ENCODE results near the gene COPG1.
"Not testable (repeated sequence)": the region's sequence is repeated elsewhere in the genome, so short reads cannot be mapped to it uniquely, and the experiment has no call there.

Gene COPG1

DNA sequence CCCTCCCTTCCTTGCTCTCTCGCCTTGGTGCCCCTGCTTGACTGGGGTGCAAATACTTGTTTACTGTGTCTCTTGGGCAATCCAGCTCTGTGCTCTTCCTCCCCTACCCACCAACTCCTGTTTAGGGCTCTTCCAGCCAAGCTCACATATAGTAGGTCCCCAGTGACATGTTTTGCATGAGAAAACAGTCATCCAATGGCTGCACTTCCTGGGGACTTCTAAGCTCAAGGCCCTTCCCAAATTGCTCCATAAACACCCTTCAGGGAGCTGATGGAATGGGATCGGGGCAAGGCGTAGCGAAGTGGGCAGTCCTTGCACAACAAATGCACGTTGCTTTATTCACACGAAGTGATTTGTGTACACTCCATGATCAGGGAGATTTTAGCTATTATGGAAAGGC lies 9.4 kb upstream of the COPG1 start:
- no peak for DNase-seq (ENCODE audit: low read depth in 3 of 3)

DNA sequence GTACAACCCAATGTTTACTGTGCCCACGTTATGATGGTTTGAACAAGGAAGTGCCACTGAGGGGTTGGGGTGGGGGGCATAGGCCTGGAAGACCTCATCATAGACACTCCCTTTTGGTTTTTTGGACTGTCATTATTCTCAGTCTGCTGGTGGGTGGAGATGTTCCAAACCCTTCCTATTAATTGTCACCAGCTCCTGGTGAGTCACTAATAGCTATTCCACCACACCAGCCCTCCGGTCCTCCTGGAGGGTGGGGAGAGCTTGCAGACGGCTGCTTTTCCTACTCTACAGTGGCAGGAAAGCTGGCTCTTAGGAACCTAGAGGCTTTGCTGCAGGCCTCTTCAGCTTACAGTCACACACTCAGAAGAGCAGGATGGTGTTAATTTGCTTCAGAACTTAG lies 9.0 kb upstream of the COPG1 start:
- no peak for DNase-seq (ENCODE audit: low read depth in 3 of 3)

DNA sequence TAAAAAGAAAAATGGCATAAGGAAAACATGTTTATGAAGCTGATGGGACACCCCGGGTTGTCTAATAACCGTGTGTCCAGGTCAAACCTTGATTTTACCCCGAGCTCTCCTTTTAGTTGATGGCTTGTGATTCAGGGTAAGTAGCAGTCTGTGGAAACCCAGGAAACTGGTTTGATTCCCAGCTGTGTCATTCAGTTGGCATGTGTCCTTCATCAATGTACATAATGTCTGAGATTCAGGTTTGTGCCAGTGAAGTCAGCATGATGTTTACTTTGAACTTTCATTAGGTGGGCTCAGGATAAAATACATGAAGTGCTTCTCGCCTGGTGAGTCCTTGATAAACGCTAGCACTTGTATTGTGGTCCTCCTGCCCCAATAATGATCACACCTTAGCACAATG lies 4.3 kb upstream of the COPG1 start:
- DNase-seq (ENCODE audit: low read depth in 3 of 3) = no peak

DNA sequence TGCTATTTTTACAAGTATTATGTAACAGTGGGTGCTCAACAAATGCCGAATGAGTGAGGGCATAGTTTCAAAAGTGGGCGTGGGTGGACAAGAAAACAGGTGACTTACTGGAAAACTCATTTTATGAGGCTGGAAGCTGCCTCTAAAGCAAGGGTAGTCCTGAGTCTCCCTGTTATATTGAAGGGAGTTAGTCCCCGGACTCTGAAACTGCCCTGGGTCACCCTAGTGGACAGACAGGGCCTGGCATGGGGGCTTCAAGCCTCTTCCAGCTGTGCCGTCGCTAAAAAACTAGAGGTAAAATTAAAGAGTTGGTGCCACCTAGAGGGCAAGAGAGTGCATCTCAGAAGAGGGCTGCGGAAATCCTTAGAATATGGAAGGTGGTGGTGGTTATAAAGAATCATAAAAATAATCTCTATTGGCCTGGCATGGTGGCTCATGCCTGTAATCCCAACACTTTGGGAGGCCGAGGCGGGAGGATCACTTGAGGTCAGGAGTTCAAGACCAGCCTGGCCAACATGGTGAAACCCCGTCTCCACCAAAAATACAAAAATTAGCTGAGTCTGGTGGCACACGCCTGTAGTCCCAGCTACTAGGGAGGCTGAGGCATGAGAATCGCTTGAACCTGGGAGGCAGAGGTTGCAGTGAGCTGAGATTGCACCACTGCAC lies 3.6 kb upstream of the COPG1 start:
- peak; percentile 32 to 52 (median 48) for DNase-seq (ENCODE audit: low read depth in 3 of 3)

DNA sequence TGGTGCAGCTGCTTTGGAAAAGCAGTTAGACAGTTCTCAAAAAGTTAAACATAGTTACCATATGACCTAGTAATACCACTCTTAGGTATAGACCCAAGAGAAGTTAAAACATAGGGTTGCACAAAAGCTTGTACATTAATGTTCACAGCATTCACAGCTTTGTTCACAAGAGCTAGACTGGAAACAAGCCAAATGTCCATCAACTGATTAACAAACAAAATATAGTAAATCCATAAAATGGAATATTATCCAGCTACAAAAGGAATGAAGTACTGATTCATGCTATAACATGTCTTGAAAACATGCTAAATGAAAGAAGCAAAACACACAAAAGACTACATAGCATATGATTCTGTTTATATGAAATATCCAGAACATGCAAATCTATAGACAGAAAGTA lies 2.8 kb upstream of the COPG1 start:
- no peak for DNase-seq (ENCODE audit: low read depth in 3 of 3)

DNA sequence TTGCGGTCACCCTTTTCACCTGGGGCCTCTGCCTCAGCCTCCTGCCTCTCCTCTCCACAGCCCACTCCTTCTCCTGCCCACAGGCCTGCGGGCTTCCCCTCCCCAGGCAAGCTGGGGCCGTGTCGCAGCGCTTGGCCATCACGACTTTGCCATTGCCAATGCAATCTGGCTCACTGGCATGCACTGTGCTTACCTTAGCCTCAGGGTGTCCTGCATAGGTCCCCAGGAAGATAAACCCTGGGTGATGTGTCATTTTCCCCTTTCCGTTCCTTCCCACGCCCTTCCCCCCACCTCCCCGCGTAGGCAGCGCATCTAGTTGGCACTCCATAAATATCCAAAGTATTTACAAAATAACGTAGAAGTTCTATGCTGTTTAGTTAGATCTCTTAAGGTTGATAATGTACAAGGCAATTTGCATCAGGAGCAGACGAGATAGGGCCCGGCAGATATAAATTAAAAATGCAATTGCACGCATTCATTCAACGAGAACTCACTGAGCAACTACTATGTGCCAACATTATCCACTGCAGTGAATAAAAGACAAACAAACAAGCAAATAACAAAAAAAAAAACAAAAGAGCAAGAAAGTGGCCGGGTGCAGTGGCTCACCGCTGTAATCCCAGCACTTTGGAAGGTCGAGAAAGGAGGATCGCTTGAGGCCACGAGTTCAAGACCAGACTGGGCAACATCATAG lies 973 bp upstream of the COPG1 start:
- DNase-seq (ENCODE audit: low read depth in 3 of 3) = no peak

DNA sequence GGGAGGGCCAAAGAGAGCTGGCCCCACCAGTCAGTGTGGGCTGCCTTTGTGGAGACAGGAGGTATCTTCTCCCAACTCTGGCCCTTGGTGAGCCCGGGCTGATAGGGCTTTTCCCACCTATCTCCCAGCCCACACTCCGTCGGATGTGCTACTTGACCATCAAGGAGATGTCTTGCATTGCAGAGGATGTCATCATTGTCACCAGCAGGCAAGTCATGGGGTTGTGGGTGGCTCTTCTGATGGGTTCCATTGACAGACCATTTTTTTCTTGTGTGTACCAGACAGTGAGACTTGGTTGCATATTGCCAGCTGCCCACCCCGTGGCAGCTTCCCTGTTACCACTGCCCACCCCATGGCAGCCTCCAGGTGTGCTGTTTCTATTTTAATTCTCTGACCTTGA lies 3.3 kb downstream of the COPG1 start:
- no peak for DNase-seq (ENCODE audit: low read depth in 3 of 3)

DNA sequence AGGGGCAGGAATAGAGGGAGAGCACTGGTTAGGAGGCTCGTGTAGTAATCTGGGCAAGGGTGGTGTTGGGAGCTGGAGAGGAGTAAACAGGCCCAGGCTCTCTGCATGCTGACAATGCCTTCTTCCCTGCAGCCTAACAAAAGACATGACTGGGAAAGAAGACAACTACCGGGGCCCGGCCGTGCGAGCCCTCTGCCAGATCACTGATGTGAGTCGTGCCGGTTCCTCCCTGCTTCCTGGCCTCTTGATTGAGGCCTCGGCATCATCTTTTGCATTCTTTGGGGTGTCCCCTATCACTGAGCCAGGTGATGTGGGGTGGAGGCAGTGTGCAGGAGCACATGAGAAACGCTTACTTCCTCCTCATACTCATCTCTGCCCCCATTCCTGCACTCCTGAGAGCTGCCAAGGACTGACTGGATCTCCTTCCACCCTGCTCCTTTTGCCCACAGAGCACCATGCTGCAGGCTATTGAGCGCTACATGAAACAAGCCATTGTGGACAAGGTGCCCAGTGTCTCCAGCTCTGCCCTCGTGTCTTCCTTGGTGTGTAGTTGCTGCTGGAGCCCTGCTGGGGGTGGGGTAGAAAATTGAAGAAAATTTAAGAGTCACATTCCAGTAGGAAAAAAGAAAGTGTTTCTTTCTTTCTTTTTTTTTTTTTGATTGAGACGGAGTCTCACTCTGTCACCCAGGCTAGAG lies 5.3 kb downstream of the COPG1 start:
- DNase-seq (ENCODE audit: low read depth in 3 of 3) = no peak

DNA sequence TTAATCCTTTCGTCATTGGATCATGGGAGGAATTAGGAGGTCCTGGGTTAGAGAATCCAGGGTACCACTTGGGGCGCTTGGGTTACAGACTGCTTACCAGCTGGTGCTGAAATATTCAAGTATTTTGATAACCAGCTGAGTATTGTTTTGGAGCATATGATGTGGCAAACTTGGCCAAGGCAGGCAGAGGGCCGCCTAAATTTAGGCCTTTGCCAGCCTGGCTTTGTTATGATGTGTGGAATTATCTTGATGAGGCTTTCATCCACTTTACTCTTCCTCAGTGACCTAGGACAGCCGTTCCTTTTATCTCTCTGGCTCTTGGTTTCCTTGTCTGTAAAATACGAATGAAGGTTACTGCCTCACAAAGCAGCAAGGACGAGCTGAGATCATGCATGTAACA lies 6.9 kb downstream of the COPG1 start:
- no peak for DNase-seq (ENCODE audit: low read depth in 3 of 3)

DNA sequence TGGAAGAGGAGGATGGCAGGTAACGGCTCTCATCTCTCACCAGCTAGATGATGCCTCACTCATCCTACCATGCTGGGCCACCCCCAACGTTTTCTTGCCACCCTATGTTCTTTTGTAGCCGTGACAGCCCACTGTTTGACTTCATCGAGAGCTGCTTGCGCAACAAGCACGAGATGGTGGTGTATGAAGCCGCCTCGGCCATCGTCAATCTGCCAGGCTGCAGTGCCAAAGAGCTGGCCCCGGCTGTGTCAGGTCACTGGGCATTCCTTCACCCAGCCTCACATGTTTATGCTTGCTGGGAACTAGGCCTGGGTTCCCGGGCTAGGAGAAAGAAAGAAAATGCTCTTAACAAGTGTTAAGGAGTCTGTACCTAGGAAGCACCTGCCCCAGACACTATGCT lies 8.2 kb downstream of the COPG1 start:
- DNase-seq (ENCODE audit: low read depth in 3 of 3) = no peak

DNA sequence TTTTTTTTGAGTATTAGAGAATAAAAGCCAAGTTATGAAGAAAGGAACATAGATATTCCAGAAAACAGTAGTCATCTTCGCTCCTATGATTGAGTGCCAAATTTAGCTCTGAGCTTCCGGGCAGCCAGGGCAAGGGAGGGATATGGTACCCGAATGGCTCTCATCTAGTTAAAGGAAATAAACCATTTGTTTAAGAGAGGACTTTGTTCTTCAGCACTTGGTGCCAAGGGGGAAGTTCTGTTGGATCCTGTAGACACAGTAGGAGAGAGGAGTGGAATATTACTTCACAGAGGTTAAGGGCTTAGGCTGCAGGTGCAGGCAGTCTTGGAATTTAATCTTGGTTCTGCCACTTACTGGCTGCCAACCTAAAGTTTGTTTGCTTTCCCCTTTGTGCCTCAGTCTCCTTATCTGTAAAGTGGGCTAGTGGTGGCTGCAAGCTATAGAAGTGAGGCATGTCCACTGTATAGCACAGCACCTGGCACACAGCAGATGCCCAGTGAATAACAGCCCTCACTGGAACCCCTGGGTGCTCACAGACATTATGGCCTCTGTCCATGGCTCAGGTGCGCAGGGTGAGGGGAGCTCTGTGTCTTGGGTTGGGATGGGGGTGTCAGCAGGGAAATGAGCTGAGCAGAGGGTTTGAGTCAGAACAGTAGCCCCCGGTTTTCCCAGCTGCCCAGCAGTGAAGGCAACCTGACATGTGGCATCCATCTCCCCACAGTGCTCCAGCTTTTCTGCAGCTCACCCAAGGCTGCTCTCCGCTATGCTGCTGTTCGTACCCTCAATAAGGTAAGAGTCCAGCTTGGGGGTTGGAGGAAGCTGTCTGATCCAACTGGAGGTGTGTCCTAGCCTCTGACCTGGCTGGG lies 10.4 kb downstream of the COPG1 start:
- DNase-seq (ENCODE audit: low read depth in 3 of 3) = no peak

DNA sequence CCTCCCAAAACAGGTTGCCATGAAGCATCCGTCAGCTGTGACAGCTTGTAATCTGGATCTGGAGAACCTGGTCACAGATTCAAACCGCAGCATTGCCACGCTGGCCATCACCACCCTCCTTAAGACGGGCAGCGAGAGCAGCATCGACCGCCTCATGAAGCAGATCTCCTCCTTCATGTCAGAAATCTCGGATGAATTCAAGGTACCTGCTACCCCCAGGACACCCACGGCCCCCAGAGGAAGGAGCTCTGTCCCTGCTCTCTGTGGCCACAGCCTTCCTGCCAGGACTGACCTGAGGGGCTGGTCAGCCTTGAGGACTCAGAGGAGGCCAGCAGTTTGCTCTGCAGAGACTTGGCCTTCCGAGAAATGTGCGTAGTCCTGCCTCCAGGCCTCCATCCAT lies 11.2 kb downstream of the COPG1 start:
- DNase-seq (ENCODE audit: low read depth in 3 of 3) = no peak

DNA sequence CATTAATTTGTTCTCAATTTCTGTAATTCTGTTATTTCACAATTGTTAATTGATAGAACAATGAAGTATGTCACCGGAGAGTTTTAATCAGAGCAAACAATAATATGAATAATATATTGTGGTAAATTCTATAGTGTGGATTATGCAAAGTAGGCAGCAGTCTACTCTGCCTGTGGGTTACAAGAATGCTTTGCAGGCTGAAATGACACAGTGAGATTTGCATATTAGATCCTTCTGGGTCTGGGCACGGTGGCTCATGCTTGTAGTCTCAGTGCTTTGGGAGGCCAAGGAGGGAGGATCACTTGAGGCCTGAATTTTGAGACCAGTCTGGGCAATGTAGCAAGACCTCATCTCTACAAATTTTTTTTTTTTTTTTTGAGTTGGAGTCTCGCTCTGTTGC lies 12.5 kb downstream of the COPG1 start:
- no peak for DNase-seq (ENCODE audit: low read depth in 3 of 3)

DNA sequence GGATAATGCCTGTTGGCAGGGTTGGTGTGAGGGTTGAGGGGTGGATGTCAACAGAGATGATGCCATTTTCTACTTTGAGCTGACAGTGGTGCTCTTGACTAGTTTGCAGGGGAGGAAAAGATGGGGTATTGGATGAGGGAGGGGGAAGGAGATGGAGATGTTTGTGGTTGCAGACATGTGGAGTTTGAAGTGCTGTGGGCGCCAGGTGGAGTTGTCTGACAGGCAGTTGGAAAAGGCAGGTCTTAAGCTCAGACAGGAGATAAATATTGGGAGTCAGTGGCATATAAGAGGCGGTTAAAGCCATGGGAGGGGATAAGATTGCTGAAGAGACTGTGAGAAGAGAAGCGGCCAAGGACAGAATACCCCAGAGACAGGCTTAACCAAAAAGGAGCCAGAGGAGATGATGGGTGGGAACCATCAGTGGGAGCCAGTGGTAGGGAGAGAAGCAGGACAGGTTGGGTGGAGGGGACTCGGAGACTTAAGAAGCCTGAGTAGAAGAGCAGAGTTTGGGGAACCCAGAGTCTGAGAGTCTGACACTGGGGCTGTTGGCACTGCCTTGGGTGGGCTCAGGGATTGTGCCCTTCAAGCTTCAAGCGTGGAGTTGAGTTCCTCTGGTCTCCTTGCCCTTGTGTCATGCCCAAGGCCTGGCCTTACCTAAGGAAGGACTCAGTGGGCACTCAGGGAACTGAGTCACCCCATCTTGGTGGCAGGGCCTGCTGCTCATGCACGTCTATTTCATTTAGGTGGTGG lies 13.9 kb downstream of the COPG1 start:
- no peak for DNase-seq (ENCODE audit: low read depth in 3 of 3)

DNA sequence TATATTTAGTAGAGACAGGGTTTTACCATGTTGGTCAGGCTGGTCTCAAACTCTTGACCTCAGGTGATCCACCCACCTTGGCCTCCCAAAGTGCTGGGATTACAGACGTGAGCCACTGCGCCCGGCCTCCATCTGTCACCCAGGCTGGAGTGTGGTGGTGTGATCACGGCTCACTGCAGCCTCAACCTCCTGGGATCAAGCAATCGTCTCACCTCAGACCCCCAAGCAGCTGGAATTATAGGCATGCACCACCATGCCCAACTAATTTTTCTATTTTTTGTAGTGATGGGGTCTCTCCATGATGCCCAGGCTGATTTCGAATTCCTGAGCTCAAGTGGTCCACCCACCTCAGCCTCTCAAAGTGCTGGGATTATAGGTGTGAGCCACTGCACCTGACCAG lies 15.6 kb downstream of the COPG1 start:
- DNase-seq (ENCODE audit: low read depth in 3 of 3) = not testable (repeated sequence)

DNA sequence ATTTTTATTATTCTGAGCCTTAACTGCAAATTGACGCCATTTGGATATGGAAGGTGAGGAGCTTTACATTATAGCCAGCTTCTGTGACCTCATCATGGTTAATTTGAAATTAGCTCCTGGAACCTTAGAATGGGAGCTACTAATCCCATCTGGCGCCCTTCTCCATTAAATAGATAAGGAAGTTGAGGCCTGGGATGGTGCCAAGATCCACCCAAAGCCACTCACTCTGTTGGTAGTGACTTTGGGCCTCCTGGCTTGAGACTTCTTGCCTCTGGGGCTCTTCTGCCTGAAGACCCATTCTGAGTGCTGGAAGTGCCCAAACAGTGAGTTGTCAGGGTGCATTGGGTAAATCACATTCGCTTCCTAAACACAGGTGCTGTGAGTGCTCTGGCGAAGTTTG lies 17.2 kb downstream of the COPG1 start:
- no peak for DNase-seq (ENCODE audit: low read depth in 3 of 3)

DNA sequence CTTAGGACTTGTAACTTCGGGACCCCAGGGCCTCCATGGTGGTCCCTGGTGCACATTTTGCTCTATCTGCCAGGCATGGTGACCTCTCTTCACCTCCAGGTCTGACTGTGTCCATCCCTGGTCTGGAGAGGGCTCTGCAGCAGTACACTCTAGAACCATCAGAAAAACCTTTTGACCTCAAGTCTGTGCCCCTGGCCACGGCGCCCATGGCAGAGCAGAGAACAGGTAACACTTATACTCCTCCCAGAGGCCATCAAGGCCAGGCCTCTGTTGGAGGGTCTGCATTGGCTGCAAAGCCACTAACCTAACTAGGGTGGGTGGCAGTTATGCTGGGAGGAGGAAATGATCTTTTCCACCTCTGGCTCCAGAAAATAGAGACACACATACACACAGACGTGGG lies 19.0 kb downstream of the COPG1 start:
- DNase-seq (ENCODE audit: low read depth in 3 of 3) = no peak

DNA sequence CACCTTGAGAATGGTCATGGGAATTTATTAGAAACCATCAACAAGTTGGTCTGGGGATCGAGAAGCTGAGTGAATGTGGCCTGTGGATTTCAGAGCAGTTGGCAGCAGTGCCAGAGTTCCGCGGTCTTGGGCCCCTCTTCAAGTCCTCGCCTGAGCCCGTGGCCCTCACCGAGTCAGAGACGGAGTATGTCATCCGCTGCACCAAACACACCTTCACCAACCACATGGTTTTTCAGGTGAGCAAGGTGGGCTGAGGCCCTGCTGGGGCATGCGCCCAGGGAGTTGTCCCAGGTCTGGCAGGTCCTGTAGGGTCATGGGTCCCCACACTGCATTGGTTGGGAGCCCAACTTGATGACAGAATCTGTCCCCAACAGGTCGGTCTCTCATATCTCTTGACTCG lies 22.3 kb downstream of the COPG1 start:
- DNase-seq (ENCODE audit: low read depth in 3 of 3) = no peak

DNA sequence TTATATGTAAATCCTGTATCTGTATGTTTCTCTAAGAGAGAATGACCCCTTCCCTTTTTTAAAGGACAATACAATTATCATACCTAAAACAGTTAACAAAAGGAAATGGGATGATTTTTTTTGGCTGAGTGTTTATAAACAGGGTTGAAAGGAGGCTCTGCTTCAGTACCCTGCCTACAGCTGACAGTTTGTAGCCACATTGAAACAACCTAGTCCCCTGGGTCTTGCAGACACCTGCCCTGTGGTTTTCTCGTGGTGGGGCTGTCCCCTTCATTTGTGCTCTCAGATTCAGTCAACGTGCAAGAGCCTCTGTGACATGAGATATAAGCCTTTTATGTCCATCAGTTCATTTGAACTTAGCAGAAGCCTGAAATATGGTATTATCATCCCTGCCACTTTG lies 27.0 kb downstream of the COPG1 start:
- no peak for DNase-seq (ENCODE audit: low read depth in 3 of 3)

DNA sequence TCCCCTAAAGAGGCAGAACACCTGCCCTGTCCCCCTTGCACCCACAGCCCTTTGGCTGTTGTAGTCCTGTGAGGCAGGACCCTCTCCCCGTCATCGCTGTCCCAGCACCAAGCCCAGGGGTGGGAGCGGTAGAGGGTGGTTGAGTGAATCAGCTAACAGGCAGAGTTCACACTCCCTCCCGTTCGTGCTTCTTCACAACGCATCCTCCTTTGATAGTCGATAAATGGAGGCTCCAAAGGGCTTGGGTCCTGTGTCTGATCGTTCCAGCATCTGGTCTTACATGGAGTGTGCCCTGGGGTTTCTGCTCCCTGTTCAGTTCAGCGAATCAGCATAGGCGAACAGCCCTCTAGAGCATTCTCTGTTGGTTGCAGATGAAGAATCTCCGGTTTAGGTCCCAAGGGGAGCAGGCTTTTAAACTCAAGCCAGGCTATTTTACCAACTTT lies 28.4 kb downstream of the COPG1 start:
- DNase-seq (ENCODE audit: low read depth in 3 of 3) = no peak

DNA sequence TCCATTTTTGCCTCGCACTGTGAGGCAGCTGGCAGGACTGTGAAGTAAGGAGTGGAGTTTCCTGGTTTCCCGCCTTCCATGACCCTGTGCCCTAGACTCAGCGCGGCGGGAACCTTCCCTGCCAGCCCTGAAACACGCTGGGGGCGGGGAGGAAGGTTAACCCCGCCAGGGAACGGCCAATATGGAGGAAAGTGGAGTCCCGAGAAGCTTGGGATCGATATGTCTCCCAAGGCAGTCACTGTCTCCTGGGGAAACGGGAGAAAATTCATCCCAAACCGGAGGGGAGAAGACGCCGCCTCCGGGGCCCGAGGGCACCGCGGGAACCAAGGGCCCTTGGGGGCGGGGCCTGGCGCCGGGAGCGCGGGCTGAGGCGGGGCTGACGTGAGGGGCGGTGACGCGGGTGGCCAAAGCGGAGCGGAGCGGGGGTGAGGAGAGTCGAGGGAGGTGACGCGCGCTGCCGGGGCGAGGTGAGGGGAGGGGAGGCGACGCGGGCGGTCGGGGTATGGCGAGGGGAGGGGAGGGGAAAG lies 29.1 kb downstream of the COPG1 start, which contains the start of gene HMCES:
TSS of gene HMCES (plus strand) at position 432 of the 527 bp plus-strand sequence. CDS start 863 bp downstream, outside the sequence.
- DNase-seq (ENCODE audit: low read depth in 3 of 3) = peak; percentile 86 to 91 (median 89)

Data from stimulated activated CD4-positive, alpha-beta T cell treated with anti-CD3 and anti-CD28 coated beads, TNF-alpha, amount 100 ng/mL, for 4 hours (primary cell).